ENCODE data around the gene ERC2.

Gene ERC2

GRCh38 chr3:56424336-56424735 lies 43.9 kb downstream of the ERC2 start:
- no peak for DNase-seq

GRCh38 chr3:56423661-56424099 lies 44.6 kb downstream of the ERC2 start:
- no peak for DNase-seq

GRCh38 chr3:56422316-56422715 lies 46.0 kb downstream of the ERC2 start:
- no peak for DNase-seq

GRCh38 chr3:56421205-56421604 lies 47.1 kb downstream of the ERC2 start:
- DNase-seq = peak; percentile 23 to 29

GRCh38 chr3:56415652-56416051 lies 52.6 kb downstream of the ERC2 start:
- no peak for DNase-seq

GRCh38 chr3:56413911-56414310 lies 54.4 kb downstream of the ERC2 start:
- no peak for DNase-seq

GRCh38 chr3:56411166-56411565 lies 57.1 kb downstream of the ERC2 start:
- no peak for DNase-seq

GRCh38 chr3:56410576-56410975 lies 57.7 kb downstream of the ERC2 start:
- DNase-seq = no peak

GRCh38 chr3:56409790-56410189 lies 58.5 kb downstream of the ERC2 start:
- DNase-seq = no peak

GRCh38 chr3:56408761-56409196 lies 59.5 kb downstream of the ERC2 start:
- DNase-seq = no peak

GRCh38 chr3:56406826-56407515 lies 61.3 kb downstream of the ERC2 start:
- DNase-seq = no peak

GRCh38 chr3:56404884-56405283 lies 63.4 kb downstream of the ERC2 start:
- DNase-seq = no peak

- no peak for DNase-seq
These were observed 69.6 kb downstream of the ERC2 start for GRCh38 chr3:56398659-56399058.

- DNase-seq = no peak
These were observed 70.5 kb downstream of the ERC2 start for GRCh38 chr3:56397798-56398197.

- DNase-seq = peak; percentile 22 to 27
These were observed 79.0 kb downstream of the ERC2 start for GRCh38 chr3:56389183-56389830.

- DNase-seq = no peak
These were observed 85.2 kb downstream of the ERC2 start for GRCh38 chr3:56383092-56383491.

GRCh38 chr3:56379723-56380287 lies 88.5 kb downstream of the ERC2 start:
- DNase-seq = no peak

GRCh38 chr3:56375654-56376053 lies 92.6 kb downstream of the ERC2 start:
- DNase-seq = no peak

- DNase-seq = no peak
These were observed 94.9 kb downstream of the ERC2 start for GRCh38 chr3:56373386-56373785.

GRCh38 chr3:56370991-56371775 lies 97.1 kb downstream of the ERC2 start:
- no peak for DNase-seq

GRCh38 chr3:56369914-56370313 lies 98.4 kb downstream of the ERC2 start:
- no peak for DNase-seq

- DNase-seq = no peak
These were observed 99.4 kb downstream of the ERC2 start for GRCh38 chr3:56368846-56369245.

GRCh38 chr3:56366641-56367162 lies 101.6 kb downstream of the ERC2 start:
- no peak for DNase-seq
